Measurements from ENCODE around the gene PTRH2. TPM values are rescaled to one million over a fixed set of nuclear protein-coding genes. Genes with fewer than 3 reads are reported as not detected.

The PTRH2 gene
- total RNA-seq, 1 experiment from 2014 or later, result 59.6 TPM

- TF ChIP-seq MAX (IDR thresholded peaks at IDR 0.05) (peak; percentile 86), EZH2 (IDR thresholded peaks at IDR 0.05) (no peak), REST (IDR thresholded peaks at IDR 0.05; ENCODE audit: low read depth) (no peak), CTCF (IDR thresholded peaks at IDR 0.05 in 2 of 3, conservative IDR thresholded peaks at IDR 0.05 in 1 of 3; ENCODE audit: borderline replicate concordance in 1 of 3, insufficient read depth in 1 of 3, low read depth in 2 of 3, low read length in 2 of 3) (no peak)
These were observed 47.3 kb upstream of the PTRH2 start (continued) for GRCh38 chr17:59754552-59754951.
